Ishikawa (cell line): ENCODE results near the gene CAMK2A.

ENCODE experiments used
- CEBPB ChIP-seq: IDR thresholded peaks from 2 replicates; pipeline ENCODE4 v1.6.1; 2012
- CREB1 ChIP-seq: IDR thresholded peaks from 2 replicates; pipeline ENCODE4 v1.6.1; 2012; ENCODE audit warnings: low read depth
- EGR1 ChIP-seq: IDR thresholded peaks from 2 replicates; pipeline ENCODE4 v1.6.1; 2012
- EP300 ChIP-seq: IDR thresholded peaks from 2 replicates; pipeline ENCODE4 v1.6.1; 2012; ENCODE audit warnings: borderline replicate concordance
- FOXM1 ChIP-seq: IDR thresholded peaks from 2 replicates; pipeline ENCODE4 v1.6.1; 2012; ENCODE audit warnings: low read depth, borderline replicate concordance
- NFIC ChIP-seq: IDR thresholded peaks from 2 replicates; pipeline ENCODE4 v1.6.1; 2012
- RAD21 ChIP-seq: IDR thresholded peaks from 2 replicates; pipeline ENCODE4 v1.6.1; 2012; ENCODE audit warnings: low read depth
- REST ChIP-seq: IDR thresholded peaks from 2 replicates; pipeline ENCODE4 v1.6.1; 2012; ENCODE audit warnings: low read depth, mild to moderate bottlenecking
- TAF1 ChIP-seq: IDR thresholded peaks from 2 replicates; pipeline ENCODE4 v1.6.1; 2012; ENCODE audit warnings: low read depth, mild to moderate bottlenecking
- TCF12 ChIP-seq: IDR thresholded peaks from 2 replicates; pipeline ENCODE4 v1.6.1; 2012; ENCODE audit warnings: low read depth
- TEAD4 ChIP-seq: IDR thresholded peaks from 2 replicates; pipeline ENCODE4 v1.6.1; 2012
- YY1 ChIP-seq: IDR thresholded peaks from 2 replicates; pipeline ENCODE4 v1.6.1; 2012; ENCODE audit warnings: low read depth
- ZBTB7A ChIP-seq: IDR thresholded peaks from 2 replicates; pipeline ENCODE4 v1.6.1; 2012; ENCODE audit warnings: low read depth
- TF ChIP-seq, protein P1 (sequence below): IDR thresholded peaks from 2 replicates; pipeline ENCODE4 v1.6.1; 2012
- TF ChIP-seq, protein P2 (sequence below): IDR thresholded peaks from 2 replicates; pipeline ENCODE4 v1.6.1; 2012

The CAMK2A gene

DNA sequence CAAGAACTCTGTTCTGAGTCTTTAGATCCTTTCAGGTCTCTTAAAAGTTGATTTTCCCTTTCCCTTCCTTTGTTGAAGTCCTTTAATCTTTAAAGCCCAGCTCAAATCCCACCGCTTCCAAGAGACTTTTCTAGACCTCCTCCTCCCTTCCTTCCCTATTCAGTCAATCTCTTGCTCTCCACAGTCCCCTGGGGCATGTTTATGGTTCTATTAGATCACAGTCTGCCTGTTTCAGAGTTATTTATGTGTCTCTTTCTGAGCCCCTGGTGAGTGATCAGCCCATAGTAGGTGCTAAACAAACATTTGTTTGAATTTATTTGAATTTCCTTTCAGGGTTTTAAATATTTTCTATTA, 20.3 kb upstream of the CAMK2A start:
- TF ChIP-seq EP300: no peak
- TF ChIP-seq FOXM1: no peak
- no peak for TF ChIP-seq YY1
- TF ChIP-seq, protein P1, sequence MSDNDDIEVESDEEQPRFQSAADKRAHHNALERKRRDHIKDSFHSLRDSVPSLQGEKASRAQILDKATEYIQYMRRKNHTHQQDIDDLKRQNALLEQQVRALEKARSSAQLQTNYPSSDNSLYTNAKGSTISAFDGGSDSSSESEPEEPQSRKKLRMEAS: no peak
- no peak for TF ChIP-seq TEAD4

GRCh38 chr5:150309101-150309885, 19.7 kb upstream of the CAMK2A start:
- TF ChIP-seq EP300 (no peak), TAF1 (no peak), CEBPB (no peak), FOXM1 (no peak), TCF12 (no peak), RAD21 (no peak), TEAD4 (no peak), REST (no peak)
- TF ChIP-seq, protein P1: no peak
- TF ChIP-seq, protein P2, sequence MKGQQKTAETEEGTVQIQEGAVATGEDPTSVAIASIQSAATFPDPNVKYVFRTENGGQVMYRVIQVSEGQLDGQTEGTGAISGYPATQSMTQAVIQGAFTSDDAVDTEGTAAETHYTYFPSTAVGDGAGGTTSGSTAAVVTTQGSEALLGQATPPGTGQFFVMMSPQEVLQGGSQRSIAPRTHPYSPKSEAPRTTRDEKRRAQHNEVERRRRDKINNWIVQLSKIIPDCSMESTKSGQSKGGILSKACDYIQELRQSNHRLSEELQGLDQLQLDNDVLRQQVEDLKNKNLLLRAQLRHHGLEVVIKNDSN: no peak

DNA sequence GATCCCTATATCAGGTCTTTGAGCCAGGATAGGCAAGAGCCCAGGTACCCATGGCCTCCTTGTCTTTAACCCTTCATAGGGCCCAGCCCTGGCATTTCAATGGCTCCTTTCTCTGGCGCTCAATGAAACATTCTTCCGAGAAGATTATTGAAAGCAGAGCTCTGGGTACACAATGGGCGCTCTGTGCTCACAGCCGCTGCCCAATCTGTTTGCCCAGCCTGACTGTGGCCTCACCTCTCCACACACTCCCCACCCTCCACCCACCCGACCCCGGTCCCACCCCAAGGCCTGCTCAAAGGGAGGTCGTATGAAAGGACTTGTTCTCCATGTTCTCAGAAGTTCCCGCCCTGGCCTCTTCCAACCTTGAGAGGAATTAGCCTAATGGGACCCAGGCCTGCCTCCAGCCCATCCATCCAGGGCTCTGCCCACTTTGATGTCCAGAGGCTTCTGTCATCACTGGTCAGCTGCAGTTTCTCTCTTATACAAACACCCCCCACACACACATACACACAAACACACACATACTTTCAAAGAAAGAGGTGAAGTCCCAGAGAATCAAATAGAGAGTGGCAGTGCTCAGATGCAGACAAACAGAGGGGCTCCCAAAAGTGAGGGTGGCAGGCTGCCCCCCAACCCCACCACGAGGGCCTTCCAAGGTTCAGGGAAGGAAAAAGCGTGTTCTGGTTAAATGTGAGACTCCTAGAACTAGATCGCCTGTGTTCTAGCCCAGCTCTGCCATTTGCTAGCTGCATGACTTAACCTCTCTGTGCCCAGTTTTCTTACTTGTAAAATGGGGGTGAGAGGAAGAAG, 18.2 kb upstream of the CAMK2A start:
- TF ChIP-seq YY1: no peak
- TF ChIP-seq EGR1: no peak
- TF ChIP-seq TCF12: no peak
- no peak for TF ChIP-seq TEAD4
- no peak for TF ChIP-seq ZBTB7A
- TF ChIP-seq FOXM1: no peak
- no peak for TF ChIP-seq NFIC
- no peak for TF ChIP-seq TAF1
- no peak for TF ChIP-seq REST
- no peak for TF ChIP-seq EP300
- TF ChIP-seq RAD21: no peak

DNA sequence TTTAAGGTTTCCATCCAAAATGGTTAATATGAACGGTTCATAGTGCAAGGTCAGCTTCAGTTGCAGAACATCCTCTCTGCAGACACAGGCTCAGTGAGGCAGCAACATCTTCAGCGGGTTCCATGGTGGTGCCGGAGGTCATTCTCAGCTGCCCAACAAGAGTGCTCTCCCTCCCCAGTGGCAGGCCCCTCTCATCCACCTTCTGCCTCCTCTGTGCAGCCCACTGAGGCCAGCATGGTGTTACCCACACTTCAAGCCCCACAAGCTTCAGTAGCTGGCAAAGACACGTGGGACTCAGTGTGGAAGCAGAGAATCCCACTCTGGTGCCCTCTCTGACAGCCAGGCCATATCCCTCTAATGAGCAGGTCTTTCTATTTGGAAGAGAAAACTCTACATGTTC, 17.2 kb upstream of the CAMK2A start:
- TF ChIP-seq TEAD4: no peak
- no peak for TF ChIP-seq NFIC
- TF ChIP-seq, protein P2: no peak
- no peak for TF ChIP-seq RAD21

GRCh38 chr5:150305557-150305956, 16.0 kb upstream of the CAMK2A start:
- TF ChIP-seq EP300: no peak
- TF ChIP-seq, protein P1: no peak
- TF ChIP-seq TAF1: no peak
- no peak for TF ChIP-seq CEBPB
- TF ChIP-seq RAD21: no peak
- TF ChIP-seq CREB1: no peak
- no peak for TF ChIP-seq REST
- TF ChIP-seq FOXM1: no peak
